ENCODE measurements around the gene HOXD13.

HOXD13 gene

GRCh38 chr2:176106581-176107539 lies 14.3 kb downstream of the HOXD13 start, which contains the start of gene HOXD11:
Gene HOXD11 (plus strand): TSS chr2:176107280. CDS start chr2:176107356, 76 bp downstream.
- H3K27ac Mint-ChIP-seq = peak within 1 kb of the TSS; percentile 2
- H3K9me3 Mint-ChIP-seq = no peaks in the 10 kb centered on the region
- H3K4me1 Mint-ChIP-seq = peaks cover 17% of the 10 kb centered on the region
- H3K4me3 Mint-ChIP-seq = peak within 1 kb of the TSS; percentile 67
- H3K27me3 Mint-ChIP-seq = peaks cover 68% of the 10 kb centered on the region
- peaks cover 1% of the 10 kb centered on the region for H3K36me3 Mint-ChIP-seq

DNA sequence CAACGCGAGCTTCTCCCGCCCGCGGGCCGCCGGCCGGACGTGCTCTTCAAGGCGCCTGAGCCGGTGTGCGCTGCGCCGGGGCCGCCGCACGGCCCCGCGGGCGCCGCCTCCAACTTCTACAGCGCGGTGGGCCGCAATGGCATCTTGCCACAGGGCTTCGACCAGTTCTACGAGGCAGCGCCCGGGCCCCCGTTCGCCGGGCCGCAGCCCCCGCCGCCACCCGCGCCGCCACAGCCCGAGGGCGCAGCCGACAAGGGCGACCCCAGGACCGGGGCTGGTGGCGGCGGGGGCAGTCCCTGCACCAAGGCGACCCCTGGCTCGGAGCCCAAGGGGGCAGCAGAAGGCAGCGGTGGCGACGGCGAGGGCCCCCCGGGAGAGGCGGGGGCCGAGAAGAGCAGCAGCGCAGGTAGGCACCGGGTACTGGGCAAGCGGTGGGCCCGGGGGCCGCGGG lies 15.2 kb downstream of the HOXD13 start:
- Mint-ChIP-seq H3K4me1 (peaks cover 17% of the 10 kb centered on the region), H3K27me3 (peaks cover 65% of the 10 kb centered on the region), H3K36me3 (peaks cover 1% of the 10 kb centered on the region), H3K27ac (no peak overlapping the region), H3K4me3 (no peak overlapping the region), H3K9me3 (no peaks in the 10 kb centered on the region)

GRCh38 chr2:176109192-176109901 lies 16.8 kb downstream of the HOXD13 start:
- no peak overlapping the region for H3K27ac Mint-ChIP-seq
- H3K9me3 Mint-ChIP-seq = no peaks in the 10 kb centered on the region
- peaks cover 67% of the 10 kb centered on the region for H3K27me3 Mint-ChIP-seq
- peaks cover 14% of the 10 kb centered on the region for H3K4me1 Mint-ChIP-seq
- peaks cover 1% of the 10 kb centered on the region for H3K36me3 Mint-ChIP-seq
- H3K4me3 Mint-ChIP-seq = no peak overlapping the region

GRCh38 chr2:176109946-176110345 lies 17.4 kb downstream of the HOXD13 start:
- Mint-ChIP-seq H3K36me3 (peaks cover 1% of the 10 kb centered on the region), H3K4me1 (peaks cover 14% of the 10 kb centered on the region), H3K27me3 (peaks cover 64% of the 10 kb centered on the region), H3K4me3 (no peak overlapping the region), H3K9me3 (no peaks in the 10 kb centered on the region), H3K27ac (no peak overlapping the region)

DNA sequence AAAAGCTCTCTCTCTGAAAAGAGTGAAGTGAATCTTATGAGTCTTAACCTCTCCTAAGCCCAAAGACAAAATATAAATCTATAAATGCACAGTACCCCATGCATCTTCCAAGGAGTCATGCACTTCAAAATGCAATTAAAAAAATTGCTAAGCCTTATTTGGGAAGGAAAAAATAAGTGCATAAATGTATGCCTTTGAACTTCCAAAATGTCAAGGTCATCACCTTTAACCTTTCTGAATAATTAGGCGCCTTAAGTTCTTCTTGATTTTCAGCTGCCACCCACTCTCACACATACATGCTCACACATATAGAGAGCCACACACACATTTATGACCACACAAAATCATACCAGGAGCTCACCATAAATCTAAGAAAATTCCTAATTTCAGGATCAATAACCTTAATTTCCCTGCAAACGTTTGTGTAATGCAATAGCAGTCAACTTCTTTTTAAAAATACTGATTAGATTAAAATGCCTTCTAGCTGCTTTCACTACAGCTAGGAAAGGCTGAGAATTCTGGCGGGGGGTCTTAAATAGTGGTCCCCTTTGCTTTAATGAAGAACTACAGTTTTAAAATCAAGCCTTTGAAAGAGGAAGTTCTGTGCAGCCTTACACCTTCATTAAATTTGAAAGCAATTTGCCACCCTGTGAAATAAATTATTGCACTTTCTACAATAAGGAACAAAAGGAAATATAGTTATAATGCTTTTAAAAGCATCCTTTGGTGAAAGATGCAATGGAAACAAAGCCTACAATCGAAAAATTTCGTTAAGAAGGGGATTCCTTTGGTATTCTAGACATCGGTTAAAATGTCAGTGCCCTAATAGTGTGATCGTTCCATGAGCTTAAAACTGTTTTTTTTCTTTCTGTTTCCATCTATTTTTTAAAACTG lies 18.1 kb downstream of the HOXD13 start:
- no peak overlapping the region for H3K4me3 Mint-ChIP-seq
- peaks cover 1% of the 10 kb centered on the region for H3K36me3 Mint-ChIP-seq
- H3K27ac Mint-ChIP-seq = no peak overlapping the region
- peaks cover 13% of the 10 kb centered on the region for H3K4me1 Mint-ChIP-seq
- no peaks in the 10 kb centered on the region for H3K9me3 Mint-ChIP-seq
- H3K27me3 Mint-ChIP-seq = peaks cover 61% of the 10 kb centered on the region

DNA sequence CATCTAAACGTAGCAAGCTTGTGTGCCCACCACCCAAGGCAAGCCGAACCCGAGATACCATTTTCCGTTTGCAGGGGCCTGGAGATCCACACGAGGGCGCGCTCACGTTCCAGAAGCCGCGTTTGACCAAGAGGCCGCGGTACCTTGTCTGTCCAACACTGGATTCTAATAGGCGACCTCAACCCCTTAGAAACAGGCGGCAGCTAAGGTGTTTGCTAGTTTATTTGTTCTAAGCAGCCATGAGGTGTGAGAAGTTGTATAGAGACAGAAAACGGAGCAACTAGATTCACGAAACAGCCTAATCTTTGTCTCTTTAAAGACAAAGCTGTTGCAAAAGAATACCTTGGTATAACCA lies 18.8 kb downstream of the HOXD13 start:
- Mint-ChIP-seq H3K27ac (no peak overlapping the region), H3K4me1 (peaks cover 7% of the 10 kb centered on the region), H3K4me3 (no peak overlapping the region), H3K27me3 (peaks cover 58% of the 10 kb centered on the region), H3K36me3 (peaks cover 1% of the 10 kb centered on the region), H3K9me3 (no peaks in the 10 kb centered on the region)

GRCh38 chr2:176111846-176112374 lies 19.4 kb downstream of the HOXD13 start:
- peaks cover 2% of the 10 kb centered on the region for H3K36me3 Mint-ChIP-seq
- H3K27ac Mint-ChIP-seq = no peak overlapping the region
- H3K4me1 Mint-ChIP-seq = peaks cover 5% of the 10 kb centered on the region
- peaks cover 62% of the 10 kb centered on the region for H3K27me3 Mint-ChIP-seq
- peaks cover 3% of the 10 kb centered on the region for H3K9me3 Mint-ChIP-seq
- H3K4me3 Mint-ChIP-seq = no peak overlapping the region

- Mint-ChIP-seq H3K4me3 (no peak overlapping the region), H3K27me3 (peaks cover 64% of the 10 kb centered on the region), H3K4me1 (peaks cover 5% of the 10 kb centered on the region), H3K9me3 (peaks cover 6% of the 10 kb centered on the region), H3K27ac (no peak overlapping the region), H3K36me3 (peaks cover 2% of the 10 kb centered on the region)
Measured at GRCh38 chr2:176112375-176113302, 20.1 kb downstream of the HOXD13 start.

- peaks cover 11% of the 10 kb centered on the region for H3K9me3 Mint-ChIP-seq
- H3K4me1 Mint-ChIP-seq = peaks cover 3% of the 10 kb centered on the region
- peaks cover 2% of the 10 kb centered on the region for H3K36me3 Mint-ChIP-seq
- peaks cover 70% of the 10 kb centered on the region for H3K27me3 Mint-ChIP-seq
- no peak overlapping the region for H3K27ac Mint-ChIP-seq
- no peak overlapping the region for H3K4me3 Mint-ChIP-seq
Measured at GRCh38 chr2:176114120-176114929, 21.8 kb downstream of the HOXD13 start.

- Mint-ChIP-seq H3K9me3 (peaks cover 11% of the 10 kb centered on the region), H3K4me3 (no peak overlapping the region), H3K36me3 (peaks cover 2% of the 10 kb centered on the region), H3K27ac (peak overlapping the region; percentile 55), H3K4me1 (no peaks in the 10 kb centered on the region), H3K27me3 (peaks cover 71% of the 10 kb centered on the region)
Measured at GRCh38 chr2:176114930-176115625, 22.6 kb downstream of the HOXD13 start.

DNA sequence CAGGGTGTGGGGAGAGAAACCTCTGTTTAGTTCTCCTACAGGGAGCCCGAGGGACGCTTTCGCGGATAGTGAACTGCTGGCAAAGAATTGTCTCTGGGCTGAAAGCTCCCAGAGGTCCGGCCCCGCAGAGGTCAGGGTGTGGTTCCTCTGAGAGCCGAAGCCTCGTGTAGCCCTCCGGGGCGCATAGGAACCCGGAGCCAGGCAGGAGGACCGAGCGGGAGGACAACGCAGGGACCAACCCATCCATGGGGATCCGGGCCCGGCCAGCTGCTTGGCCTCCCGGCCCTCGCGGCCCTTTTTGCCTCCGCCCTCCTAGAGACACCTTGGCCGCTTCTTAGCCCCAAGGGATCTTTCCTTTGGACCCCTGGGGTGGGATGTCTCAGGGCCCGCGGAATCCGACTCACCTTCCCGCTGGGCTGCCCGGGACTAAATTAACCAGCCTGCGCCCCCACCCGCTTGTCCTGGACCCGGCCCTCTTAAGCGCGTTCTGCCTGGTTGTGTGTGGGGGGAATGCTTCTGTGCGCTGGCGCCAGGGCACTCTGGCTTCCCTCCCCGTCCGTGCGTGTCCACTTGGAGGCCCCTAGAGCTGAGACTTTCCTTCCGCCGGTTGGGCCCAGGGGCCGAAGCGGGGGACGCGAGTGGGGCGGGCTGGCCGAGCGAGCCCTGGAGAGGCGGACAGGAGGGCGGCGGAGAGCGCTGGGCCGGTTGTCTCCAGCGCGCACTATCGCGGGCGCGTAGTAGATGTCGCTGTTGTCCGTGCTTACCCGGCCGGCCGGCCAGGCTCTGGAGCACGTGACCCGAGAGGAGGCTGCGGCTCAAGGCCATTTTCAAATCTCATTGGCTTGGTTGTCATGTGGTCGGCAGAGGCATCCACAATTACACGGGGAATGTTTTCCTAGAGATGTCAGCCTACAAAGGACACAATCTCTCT lies 23.6 kb downstream of the HOXD13 start, which contains the start of gene HOXD10:
Gene HOXD10 (plus strand): TSS at position 896 of the 931 bp plus-strand sequence. CDS start 56 bp downstream, outside the sequence.
- Mint-ChIP-seq H3K4me3 (no peak within 1 kb of the TSS), H3K36me3 (peaks cover 2% of the 10 kb centered on the region), H3K4me1 (no peaks in the 10 kb centered on the region), H3K27ac (peak within 1 kb of the TSS; percentile 79), H3K27me3 (peaks cover 74% of the 10 kb centered on the region), H3K9me3 (peaks cover 11% of the 10 kb centered on the region)

DNA sequence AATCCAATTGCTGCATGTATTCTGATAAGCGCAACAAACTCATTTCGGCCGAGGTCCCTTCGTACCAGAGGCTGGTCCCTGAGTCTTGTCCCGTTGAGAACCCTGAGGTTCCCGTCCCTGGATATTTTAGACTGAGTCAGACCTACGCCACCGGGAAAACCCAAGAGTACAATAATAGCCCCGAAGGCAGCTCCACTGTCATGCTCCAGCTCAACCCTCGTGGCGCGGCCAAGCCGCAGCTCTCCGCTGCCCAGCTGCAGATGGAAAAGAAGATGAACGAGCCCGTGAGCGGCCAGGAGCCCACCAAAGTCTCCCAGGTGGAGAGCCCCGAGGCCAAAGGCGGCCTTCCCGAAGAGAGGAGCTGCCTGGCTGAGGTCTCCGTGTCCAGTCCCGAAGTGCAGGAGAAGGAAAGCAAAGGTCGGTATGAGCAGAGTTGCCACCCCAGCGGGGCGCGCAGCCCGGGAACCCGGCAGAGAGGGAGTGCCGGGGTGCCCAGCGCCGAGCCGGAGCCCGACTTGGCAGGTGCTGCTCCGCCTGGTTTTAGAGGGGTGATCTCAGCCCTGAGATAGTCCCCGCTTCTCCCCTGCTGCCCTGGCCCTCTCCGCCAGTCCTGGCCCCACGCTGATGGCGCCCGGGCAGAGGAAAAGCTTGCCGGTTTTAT lies 24.8 kb downstream of the HOXD13 start:
- Mint-ChIP-seq H3K27ac (peak overlapping the region; percentile 79), H3K36me3 (peaks cover 2% of the 10 kb centered on the region), H3K4me3 (no peak overlapping the region), H3K4me1 (no peaks in the 10 kb centered on the region), H3K9me3 (peaks cover 11% of the 10 kb centered on the region), H3K27me3 (peaks cover 68% of the 10 kb centered on the region)
